Stomach (tissue), 9 donors: ENCODE results near the gene ZNF438. TPM values are rescaled to one million over a fixed set of nuclear protein-coding genes. Genes with fewer than 3 reads are reported as not detected.
"Not testable (repeated sequence)": the region's sequence is repeated elsewhere in the genome, so short reads cannot be mapped to it uniquely, and the experiment has no call there.

Experiments
- DNase-seq, 2 donors: peaks; one replicate each; pipeline versions ENCODE4 v3.0.0 to v3.0.0-alpha.2; 2013 to 2019
- H3K27ac ChIP-seq, 5 donors: fragments of 200-600 bp in 4 of 5; sonication (generic) in 4 of 5; one replicate each; pipeline ENCODE4 v1.5.1; 2013 to 2019; ENCODE audit warnings: mild to moderate bottlenecking in 1 of 5, moderate library complexity in 1 of 5
- H3K27me3 ChIP-seq, 3 donors: fragments of 200-600 bp; sonication (generic); one replicate each; pipeline ENCODE4 v1.5.1; 2017 to 2019; ENCODE audit warnings: mixed run types in 1 of 3
- H3K36me3 ChIP-seq, 4 donors: fragments of 200-600 bp; sonication (generic); 1 replicate in 3 of 4; 2 replicates in 1 of 4; pipeline ENCODE4 v1.5.1; 2016 to 2019
- H3K4me1 ChIP-seq, 4 donors: fragments of 200-600 bp; sonication (generic); one replicate each; pipeline ENCODE4 v1.5.1; 2016 to 2019
- H3K4me3 ChIP-seq, 4 donors: fragments of 200-600 bp; sonication (generic) in 3 of 4; one replicate each; pipeline ENCODE4 v1.5.1; 2016 to 2019; ENCODE audit warnings: mild to moderate bottlenecking in 1 of 4
- H3K9me3 ChIP-seq, 4 donors: fragments of 200-600 bp; sonication (generic); one replicate each; pipeline ENCODE4 v1.5.1; 2016 to 2019
- EP300 ChIP-seq: sonication (generic); formaldehyde crosslinking; IDR thresholded peaks from one replicate; pipeline ENCODE4 v1.6.1; 2017; ENCODE audit warnings: antibody characterized with exemption
- POLR2A ChIP-seq, 4 donors: fragments of 450-650 bp; IDR thresholded peaks; one replicate each; pipeline ENCODE4 v1.6.1; 2016; ENCODE audit warnings: antibody characterized with exemption in 4 of 4, control low read depth in 2 of 4, mild to moderate bottlenecking in 1 of 4, moderate library complexity in 1 of 4
- POLR2AphosphoS5 ChIP-seq, 3 donors: sonication (generic); formaldehyde crosslinking; IDR thresholded peaks; one replicate each; pipeline ENCODE4 v1.6.1; 2016; ENCODE audit warnings: antibody characterized with exemption in 3 of 3
- WGBS, 5 donors: extraction: QIAGEN DNeasy Blood & Tissue Kit in 3 of 5; methylation state at CpG; one replicate each; pipeline versions ENCODE4 v1.1.5 to v1.1.7; 2013 to 2018; 5-methylcytosine and 5-hydroxymethylcytosine counted together
- intact Hi-C: fragments of 100-400 bp; cut with DNase I; formaldehyde crosslinking; loops from one replicate; pipeline ENCODE4 v1.15.1; 2023; ENCODE audit warnings: low total_unique reads
- polyA plus RNA-seq, 3 donors: library from polyadenylated mRNA; stranded (reverse); fragments of 200-250 nt; gene quantifications; one replicate each; pipeline ENCODE4 v1.2.3, GENCODE V29; 2013
- total RNA-seq, 5 donors: library from RNA; depleted of rRNA; stranded (reverse); fragments of >200 nt; gene quantifications; one replicate each; pipeline versions ENCODE4 v1.1.0 to v1.2.3, GENCODE V29; 2014 to 2016
- TF ChIP-seq, protein P1 (sequence below), 7 experiments: fragments of 450-650 bp in 4 of 7; fragments of 200-600 bp in 3 of 7; sonication (generic) in 3 of 7; IDR thresholded peaks; one replicate each; pipeline ENCODE4 v1.5.1; 2016 to 2019; ENCODE audit warnings: antibody characterized with exemption in 7 of 7, control low read depth in 2 of 7, mild to moderate bottlenecking in 1 of 7
- donor health status: healthy with polysubstance abuse.
- donor health status: Bipolar disorder and iron deficiency.
- donor health status: healthy.

ZNF438 gene
- total and polyA plus RNA-seq, 8 donors, result 3.5 to 37.9 (median 5.4) TPM; not detected in 1

DNA sequence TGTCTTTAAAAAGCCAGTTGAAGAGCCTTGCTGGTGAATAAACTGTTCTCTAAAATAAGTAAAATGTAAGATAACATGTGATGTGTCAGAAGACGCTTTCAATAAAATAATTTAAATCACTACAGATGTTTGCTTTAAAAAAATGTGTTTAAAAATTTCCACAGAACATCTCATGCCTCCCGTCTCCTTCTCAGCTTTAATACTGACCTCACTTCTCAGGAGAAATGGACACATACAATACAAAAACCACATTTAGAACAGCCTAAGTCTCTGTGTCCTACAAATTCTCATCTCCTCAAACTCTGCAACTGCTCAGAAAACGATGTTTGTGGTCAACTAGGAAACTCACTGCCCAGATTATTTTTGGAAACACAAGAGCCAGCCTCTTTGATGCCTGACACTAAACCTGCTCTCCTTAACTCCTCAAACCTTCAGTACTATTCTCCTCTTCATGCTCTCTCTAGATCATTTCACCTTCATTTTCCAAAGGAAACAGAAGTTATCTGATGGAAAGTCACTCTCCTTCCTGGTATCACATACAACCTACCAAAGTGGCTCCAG is 120.3 kb downstream of the ZNF438 start:
- H3K27ac ChIP-seq, result no peak overlapping the region
- peaks cover 0 to 5% (median 0%) of the 10 kb centered on the region in 4 donors for H3K4me1 ChIP-seq
- intact Hi-C loops, result no loop called here
- no peaks in the 10 kb centered on the region for H3K9me3 ChIP-seq
- peaks cover 0 to 23% (median 17%) of the 10 kb centered on the region in 4 donors for H3K36me3 ChIP-seq
- H3K27me3 ChIP-seq, result no peaks in the 10 kb centered on the region
- 66 to 85% (median 80%) methylated on average over 3 of the region's 3 CpGs for WGBS, 5 donors
- DNase-seq, result no peak
- TF ChIP-seq EP300, result no peak
- TF ChIP-seq POLR2A (IDR thresholded peaks at IDR 0.05), result no peak
- TF ChIP-seq, protein P1, sequence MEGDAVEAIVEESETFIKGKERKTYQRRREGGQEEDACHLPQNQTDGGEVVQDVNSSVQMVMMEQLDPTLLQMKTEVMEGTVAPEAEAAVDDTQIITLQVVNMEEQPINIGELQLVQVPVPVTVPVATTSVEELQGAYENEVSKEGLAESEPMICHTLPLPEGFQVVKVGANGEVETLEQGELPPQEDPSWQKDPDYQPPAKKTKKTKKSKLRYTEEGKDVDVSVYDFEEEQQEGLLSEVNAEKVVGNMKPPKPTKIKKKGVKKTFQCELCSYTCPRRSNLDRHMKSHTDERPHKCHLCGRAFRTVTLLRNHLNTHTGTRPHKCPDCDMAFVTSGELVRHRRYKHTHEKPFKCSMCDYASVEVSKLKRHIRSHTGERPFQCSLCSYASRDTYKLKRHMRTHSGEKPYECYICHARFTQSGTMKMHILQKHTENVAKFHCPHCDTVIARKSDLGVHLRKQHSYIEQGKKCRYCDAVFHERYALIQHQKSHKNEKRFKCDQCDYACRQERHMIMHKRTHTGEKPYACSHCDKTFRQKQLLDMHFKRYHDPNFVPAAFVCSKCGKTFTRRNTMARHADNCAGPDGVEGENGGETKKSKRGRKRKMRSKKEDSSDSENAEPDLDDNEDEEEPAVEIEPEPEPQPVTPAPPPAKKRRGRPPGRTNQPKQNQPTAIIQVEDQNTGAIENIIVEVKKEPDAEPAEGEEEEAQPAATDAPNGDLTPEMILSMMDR (IDR thresholded peaks at IDR 0.05), result no peak
- TF ChIP-seq POLR2AphosphoS5 (IDR thresholded peaks at IDR 0.05), result no peak
- no peak overlapping the region for H3K4me3 ChIP-seq

DNA sequence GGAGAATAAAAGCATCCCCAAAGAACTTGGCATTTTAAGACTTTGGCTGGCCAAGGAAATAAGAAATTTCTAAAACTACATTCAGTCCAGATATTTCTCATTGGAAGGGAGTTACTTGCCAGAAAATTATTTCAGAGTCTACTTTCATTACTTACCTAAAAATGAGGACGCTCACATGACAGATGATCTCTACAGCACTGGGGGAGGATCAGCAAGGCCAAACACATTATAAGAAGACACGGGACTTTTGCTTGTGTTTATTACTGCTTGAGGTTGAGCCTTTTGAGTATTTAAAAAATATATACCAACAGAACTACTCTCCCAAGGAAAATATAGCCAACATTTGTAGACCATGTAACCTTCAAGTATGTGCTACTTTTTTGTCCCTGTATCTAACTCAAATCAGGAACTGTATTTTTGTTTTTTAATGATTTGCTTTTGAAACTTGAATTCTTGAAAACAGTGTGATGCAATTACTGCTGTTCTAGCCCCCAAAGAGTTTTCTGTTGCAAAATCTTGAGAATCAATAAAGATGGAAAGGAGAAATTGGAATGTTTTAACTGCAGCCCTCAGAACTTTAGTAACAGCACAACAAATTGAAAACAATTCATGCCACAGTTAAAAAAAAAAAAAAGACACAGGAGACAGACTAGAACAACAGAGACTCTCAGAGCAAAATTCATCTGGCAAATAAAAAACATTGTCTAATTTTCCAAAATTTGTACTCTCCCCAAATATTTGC is 128.1 kb downstream of the ZNF438 start:
- Histone ChIP-seq H3K27ac (no peak overlapping the region), H3K36me3 (peaks cover 7 to 49% (median 48%) of the 10 kb centered on the region in 4 donors), H3K27me3 (no peaks in the 10 kb centered on the region), H3K4me1 (no peaks in the 10 kb centered on the region), H3K4me3 (no peak overlapping the region), H3K9me3 (no peaks in the 10 kb centered on the region)
- WGBS, 5 donors, result 84 to 96% (median 91%) methylated on average over 2 of the region's 2 CpGs
- intact Hi-C loops, result no loop called here
- DNase-seq, result no peak
- TF ChIP-seq POLR2AphosphoS5 (IDR thresholded peaks at IDR 0.05) (no peak), POLR2A (IDR thresholded peaks at IDR 0.05) (no peak), EP300 (no peak)
- TF ChIP-seq, protein P1 (IDR thresholded peaks at IDR 0.05), result no peak

DNA sequence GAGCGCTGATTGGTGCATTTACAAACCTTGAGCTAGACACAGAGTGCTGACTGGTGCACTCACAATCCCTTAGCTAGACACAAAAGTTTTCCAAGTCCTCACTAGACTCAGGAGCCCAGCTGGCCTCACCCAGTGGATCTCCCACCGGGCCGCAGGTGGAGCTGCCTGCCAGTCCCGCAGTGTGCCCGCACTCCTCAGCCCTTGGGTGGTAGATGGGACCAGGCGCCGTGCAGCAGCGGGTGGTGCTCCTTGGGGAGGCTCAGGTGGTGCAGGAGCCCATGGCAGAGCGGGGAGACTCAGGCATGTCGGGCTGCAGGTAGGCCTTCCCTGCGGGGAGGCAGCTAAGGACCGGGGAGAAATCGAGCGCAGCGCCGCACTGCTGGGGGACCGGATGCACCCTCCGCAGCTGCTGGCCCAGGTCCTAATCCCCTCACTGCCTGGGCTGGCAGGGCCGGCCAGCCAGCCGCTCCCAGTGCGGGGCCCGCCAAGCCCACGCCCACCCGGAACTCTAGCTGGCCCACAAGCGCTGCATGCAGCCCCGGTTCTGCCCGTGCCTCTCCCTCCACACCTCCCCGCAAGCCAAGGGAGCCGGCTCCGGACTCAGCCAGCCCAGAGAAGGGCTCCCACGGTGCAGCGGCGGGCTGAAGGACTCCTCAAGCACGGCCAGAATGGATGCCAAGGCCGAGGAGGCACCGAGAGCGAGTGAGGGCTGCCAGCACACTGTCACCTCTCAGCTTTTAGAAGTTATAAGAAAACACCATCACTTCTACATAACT is 128.9 kb downstream of the ZNF438 start:
- Histone ChIP-seq H3K27ac (no peak overlapping the region), H3K9me3 (no peaks in the 10 kb centered on the region), H3K4me3 (no peak overlapping the region), H3K4me1 (no peaks in the 10 kb centered on the region), H3K36me3 (peaks cover 7 to 42% (median 41%) of the 10 kb centered on the region in 4 donors), H3K27me3 (no peaks in the 10 kb centered on the region)
- TF ChIP-seq POLR2AphosphoS5 (IDR thresholded peaks at IDR 0.05) (no peak), POLR2A (IDR thresholded peaks at IDR 0.05) (no peak), EP300 (no peak)
- intact Hi-C loops, result no loop called here
- no peak for DNase-seq
- 94 to 99% (median 97%) methylated on average over 24 to 37 of the region's 37 CpGs for WGBS, 5 donors

DNA sequence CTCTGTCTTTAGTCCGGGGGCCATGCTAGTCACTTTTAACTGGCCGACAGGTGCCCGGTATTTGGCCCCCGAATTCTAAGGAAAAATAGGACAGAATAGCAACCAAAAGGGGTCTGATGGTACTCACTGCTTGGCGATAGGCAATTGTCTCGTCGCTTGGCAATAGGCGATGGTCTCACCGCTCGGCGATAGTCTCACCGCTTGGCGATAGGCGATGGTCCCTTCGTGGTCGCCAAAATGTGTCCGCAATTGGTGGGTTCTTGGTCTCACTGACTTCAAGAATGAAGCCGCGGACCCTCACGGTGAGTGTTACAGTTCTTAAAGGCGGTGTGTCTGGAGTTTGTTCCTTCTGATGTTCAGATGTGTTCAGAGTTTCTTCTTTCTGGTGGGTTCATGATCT is 130.2 kb downstream of the ZNF438 start:
- H3K27me3 ChIP-seq, H3K9me3 ChIP-seq, DNase-seq, H3K4me1 ChIP-seq, intact Hi-C loops, H3K4me3 ChIP-seq, H3K27ac ChIP-seq: not testable (repeated sequence)
- WGBS, 5 donors, result 96 to 98% (median 98%) methylated on average over 21 of the region's 21 CpGs
- peaks cover 7 to 33% (median 30%) of the 10 kb centered on the region in 4 donors for H3K36me3 ChIP-seq

DNA sequence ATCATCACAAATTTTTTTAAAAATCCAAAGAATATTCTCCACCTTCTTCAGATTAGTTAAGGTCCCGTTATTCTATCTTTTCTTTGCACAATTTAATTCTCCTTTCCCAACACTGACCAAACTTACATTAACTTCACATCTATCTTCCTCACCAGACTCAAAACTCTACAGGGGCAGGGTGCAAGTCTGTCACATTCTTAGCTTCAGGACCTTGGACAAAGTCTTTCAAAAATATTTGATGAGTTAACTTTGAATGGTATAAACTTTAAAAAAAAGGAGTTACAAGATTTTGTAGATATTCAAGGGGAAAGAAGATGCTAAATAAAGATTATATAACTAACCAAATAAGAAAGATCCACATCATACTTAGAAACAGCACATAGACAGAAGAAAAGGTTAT is 132.7 kb downstream of the ZNF438 start:
- intact Hi-C loops, result no loop called here
- Histone ChIP-seq H3K4me3 (no peak overlapping the region), H3K36me3 (peaks cover 7 to 20% (median 16%) of the 10 kb centered on the region in 4 donors), H3K27me3 (no peaks in the 10 kb centered on the region), H3K9me3 (no peaks in the 10 kb centered on the region), H3K4me1 (no peaks in the 10 kb centered on the region), H3K27ac (no peak overlapping the region)
- TF ChIP-seq POLR2AphosphoS5 (IDR thresholded peaks at IDR 0.05) (no peak), EP300 (no peak), POLR2A (IDR thresholded peaks at IDR 0.05) (no peak)
- TF ChIP-seq, protein P1 (IDR thresholded peaks at IDR 0.05), result no peak
- DNase-seq, result no peak
- WGBS, 5 donors, result 89 to 98% (median 96%) methylated on average over 1 of the region's 1 CpG
